ENCODE measurements around the gene PPP1R14B. TPM values are rescaled to one million over a fixed set of nuclear protein-coding genes. Genes with fewer than 3 reads are reported as not detected.

The PPP1R14B gene
- total and polyA plus RNA-seq, 2 of the 13 experiments (the other 11 are each of a cell fraction or from before 2014, with no cell fraction given) = 110 to 148 TPM

DNA sequence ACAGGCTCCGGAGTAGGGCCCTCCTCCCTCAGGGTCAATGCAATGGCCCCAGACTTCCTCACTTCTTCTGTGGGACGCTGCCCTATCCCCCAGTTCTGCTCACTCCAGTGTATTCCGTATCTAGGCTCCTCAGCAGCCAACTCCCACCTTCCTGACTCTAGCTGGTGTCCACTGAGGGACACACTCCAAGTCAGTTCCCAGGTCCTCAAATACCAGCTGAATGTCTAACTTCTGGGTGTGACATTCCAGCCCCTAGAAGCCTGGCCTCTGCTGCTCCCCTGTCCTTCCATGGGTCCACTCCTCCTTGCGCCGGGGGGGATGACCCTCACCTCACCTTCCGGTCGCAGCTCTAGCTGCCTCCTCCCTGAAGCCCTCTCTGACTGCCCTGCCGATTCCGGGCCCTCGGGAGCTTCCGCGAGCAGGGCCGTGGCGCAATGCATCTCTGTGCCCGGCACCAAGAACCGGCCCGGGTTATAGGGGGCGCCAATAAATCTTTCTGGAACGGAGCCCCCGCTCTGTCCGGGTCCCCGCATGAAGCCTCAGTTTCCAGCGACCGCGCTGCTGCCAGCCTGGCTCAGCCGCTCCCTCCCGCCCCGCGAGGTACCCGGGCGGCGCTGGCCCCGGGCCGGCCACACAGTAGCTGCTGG is 22.3 kb upstream of the PPP1R14B start (continued):
- TF ChIP-seq, protein P1, sequence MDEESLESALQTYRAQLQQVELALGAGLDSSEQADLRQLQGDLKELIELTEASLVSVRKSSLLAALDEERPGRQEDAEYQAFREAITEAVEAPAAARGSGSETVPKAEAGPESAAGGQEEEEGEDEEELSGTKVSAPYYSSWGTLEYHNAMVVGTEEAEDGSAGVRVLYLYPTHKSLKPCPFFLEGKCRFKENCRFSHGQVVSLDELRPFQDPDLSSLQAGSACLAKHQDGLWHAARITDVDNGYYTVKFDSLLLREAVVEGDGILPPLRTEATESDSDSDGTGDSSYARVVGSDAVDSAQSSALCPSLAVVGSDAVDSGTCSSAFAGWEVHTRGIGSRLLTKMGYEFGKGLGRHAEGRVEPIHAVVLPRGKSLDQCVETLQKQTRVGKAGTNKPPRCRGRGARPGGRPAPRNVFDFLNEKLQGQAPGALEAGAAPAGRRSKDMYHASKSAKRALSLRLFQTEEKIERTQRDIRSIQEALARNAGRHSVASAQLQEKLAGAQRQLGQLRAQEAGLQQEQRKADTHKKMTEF (CRISPR knock-in tag; IDR thresholded peaks at IDR 0.05) = peak; percentile 57
- peak; percentile 10; the same call in 1 of the 2 replicates for TF ChIP-seq CBFB (CRISPR knock-in tag; IDR thresholded peaks at IDR 0.05)
- TF ChIP-seq, protein P2, sequence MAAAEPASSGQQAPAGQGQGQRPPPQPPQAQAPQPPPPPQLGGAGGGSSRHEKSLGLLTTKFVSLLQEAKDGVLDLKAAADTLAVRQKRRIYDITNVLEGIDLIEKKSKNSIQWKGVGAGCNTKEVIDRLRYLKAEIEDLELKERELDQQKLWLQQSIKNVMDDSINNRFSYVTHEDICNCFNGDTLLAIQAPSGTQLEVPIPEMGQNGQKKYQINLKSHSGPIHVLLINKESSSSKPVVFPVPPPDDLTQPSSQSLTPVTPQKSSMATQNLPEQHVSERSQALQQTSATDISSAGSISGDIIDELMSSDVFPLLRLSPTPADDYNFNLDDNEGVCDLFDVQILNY (CRISPR knock-in tag; conservative IDR thresholded peaks at IDR 0.05) = no peak
- TF ChIP-seq, protein P3, sequence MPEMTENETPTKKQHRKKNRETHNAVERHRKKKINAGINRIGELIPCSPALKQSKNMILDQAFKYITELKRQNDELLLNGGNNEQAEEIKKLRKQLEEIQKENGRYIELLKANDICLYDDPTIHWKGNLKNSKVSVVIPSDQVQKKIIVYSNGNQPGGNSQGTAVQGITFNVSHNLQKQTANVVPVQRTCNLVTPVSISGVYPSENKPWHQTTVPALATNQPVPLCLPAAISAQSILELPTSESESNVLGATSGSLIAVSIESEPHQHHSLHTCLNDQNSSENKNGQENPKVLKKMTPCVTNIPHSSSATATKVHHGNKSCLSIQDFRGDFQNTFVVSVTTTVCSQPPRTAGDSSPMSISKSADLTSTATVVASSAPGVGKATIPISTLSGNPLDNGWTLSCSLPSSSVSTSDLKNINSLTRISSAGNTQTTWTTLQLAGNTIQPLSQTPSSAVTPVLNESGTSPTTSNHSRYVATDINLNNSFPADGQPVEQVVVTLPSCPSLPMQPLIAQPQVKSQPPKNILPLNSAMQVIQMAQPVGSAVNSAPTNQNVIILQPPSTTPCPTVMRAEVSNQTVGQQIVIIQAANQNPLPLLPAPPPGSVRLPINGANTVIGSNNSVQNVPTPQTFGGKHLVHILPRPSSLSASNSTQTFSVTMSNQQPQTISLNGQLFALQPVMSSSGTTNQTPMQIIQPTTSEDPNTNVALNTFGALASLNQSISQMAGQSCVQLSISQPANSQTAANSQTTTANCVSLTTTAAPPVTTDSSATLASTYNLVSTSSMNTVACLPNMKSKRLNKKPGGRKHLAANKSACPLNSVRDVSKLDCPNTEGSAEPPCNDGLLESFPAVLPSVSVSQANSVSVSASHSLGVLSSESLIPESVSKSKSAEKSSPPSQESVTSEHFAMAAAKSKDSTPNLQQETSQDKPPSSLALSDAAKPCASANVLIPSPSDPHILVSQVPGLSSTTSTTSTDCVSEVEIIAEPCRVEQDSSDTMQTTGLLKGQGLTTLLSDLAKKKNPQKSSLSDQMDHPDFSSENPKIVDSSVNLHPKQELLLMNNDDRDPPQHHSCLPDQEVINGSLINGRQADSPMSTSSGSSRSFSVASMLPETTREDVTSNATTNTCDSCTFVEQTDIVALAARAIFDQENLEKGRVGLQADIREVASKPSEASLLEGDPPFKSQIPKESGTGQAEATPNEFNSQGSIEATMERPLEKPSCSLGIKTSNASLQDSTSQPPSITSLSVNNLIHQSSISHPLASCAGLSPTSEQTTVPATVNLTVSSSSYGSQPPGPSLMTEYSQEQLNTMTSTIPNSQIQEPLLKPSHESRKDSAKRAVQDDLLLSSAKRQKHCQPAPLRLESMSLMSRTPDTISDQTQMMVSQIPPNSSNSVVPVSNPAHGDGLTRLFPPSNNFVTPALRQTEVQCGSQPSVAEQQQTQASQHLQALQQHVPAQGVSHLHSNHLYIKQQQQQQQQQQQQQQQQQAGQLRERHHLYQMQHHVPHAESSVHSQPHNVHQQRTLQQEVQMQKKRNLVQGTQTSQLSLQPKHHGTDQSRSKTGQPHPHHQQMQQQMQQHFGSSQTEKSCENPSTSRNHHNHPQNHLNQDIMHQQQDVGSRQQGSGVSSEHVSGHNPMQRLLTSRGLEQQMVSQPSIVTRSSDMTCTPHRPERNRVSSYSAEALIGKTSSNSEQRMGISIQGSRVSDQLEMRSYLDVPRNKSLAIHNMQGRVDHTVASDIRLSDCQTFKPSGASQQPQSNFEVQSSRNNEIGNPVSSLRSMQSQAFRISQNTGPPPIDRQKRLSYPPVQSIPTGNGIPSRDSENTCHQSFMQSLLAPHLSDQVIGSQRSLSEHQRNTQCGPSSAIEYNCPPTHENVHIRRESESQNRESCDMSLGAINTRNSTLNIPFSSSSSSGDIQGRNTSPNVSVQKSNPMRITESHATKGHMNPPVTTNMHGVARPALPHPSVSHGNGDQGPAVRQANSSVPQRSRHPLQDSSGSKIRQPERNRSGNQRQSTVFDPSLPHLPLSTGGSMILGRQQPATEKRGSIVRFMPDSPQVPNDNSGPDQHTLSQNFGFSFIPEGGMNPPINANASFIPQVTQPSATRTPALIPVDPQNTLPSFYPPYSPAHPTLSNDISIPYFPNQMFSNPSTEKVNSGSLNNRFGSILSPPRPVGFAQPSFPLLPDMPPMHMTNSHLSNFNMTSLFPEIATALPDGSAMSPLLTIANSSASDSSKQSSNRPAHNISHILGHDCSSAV (CRISPR knock-in tag; IDR thresholded peaks at IDR 0.05; ENCODE audit: borderline replicate concordance) = 0 out of 2 replicates have a peak, but pooled peaks have one; percentile 33
- TF ChIP-seq NR2F6 (IDR thresholded peaks at IDR 0.05) = peak; percentile 30; the same call in 1 of the 2 replicates
- TF ChIP-seq NR2F6 (CRISPR knock-in tag; IDR thresholded peaks at IDR 0.05) = peak; percentile 23; the same call in 1 of the 2 replicates
- TF ChIP-seq ETV5 (CRISPR knock-in tag; IDR thresholded peaks at IDR 0.05; ENCODE audit: borderline replicate concordance) = peak; percentile 73
- TF ChIP-seq CEBPG (CRISPR knock-in tag; IDR thresholded peaks at IDR 0.05) = peak; percentile 45
- TF ChIP-seq, protein P4, sequence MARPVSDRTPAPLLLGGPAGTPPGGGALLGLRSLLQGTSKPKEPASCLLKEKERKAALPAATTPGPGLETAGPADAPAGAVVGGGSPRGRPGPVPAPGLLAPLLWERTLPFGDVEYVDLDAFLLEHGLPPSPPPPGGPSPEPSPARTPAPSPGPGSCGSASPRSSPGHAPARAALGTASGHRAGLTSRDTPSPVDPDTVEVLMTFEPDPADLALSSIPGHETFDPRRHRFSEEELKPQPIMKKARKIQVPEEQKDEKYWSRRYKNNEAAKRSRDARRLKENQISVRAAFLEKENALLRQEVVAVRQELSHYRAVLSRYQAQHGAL (CRISPR knock-in tag; IDR thresholded peaks at IDR 0.05; ENCODE audit: not compliant biosample characterization) = peak; percentile 27
- TF ChIP-seq GABPA (IDR thresholded peaks at IDR 0.05; ENCODE audit: low read depth, low read length) = peak; percentile 39; the same call in 1 of the 2 replicates
- TF ChIP-seq GABPA (CRISPR knock-in tag; IDR thresholded peaks at IDR 0.05; ENCODE audit: low read depth) = peak; percentile 73
- peak; percentile 61; the same call in 1 of the 2 replicates for TF ChIP-seq SIN3A (IDR thresholded peaks at IDR 0.05; ENCODE audit: borderline replicate concordance, low read depth, low read length)
- TF ChIP-seq ZNF777 (CRISPR knock-in tag; IDR thresholded peaks at IDR 0.05) = peak; percentile 40; the same call in 1 of the 2 replicates
- TF ChIP-seq HOXA3 (CRISPR knock-in tag; IDR thresholded peaks at IDR 0.05) = 0 out of 2 replicates have a peak, but pooled peaks have one; percentile 21
- TF ChIP-seq HOXA9 (CRISPR knock-in tag; IDR thresholded peaks at IDR 0.05; ENCODE audit: borderline replicate concordance) = peak; percentile 68; the same call in 1 of the 2 replicates
- TF ChIP-seq ZNF607 (CRISPR knock-in tag; IDR thresholded peaks at IDR 0.05; ENCODE audit: borderline replicate concordance) = peak; percentile 55; the same call in 1 of the 2 replicates
- 0 out of 2 replicates have a peak, but pooled peaks have one; percentile 53 for TF ChIP-seq RARA (CRISPR knock-in tag; IDR thresholded peaks at IDR 0.05)
- peak; percentile 59 for TF ChIP-seq SSRP1 (CRISPR knock-in tag; IDR thresholded peaks at IDR 0.05)
- no peak for TF ChIP-seq ATAD3A (CRISPR knock-in tag; IDR thresholded peaks at IDR 0.05)
- no peak; the same call in 1 of the 2 replicates for TF ChIP-seq ATF7-NPFF (CRISPR knock-in tag; IDR thresholded peaks at IDR 0.05; ENCODE audit: low read depth)

All from HepG2 (cell line).